H9 (cell line): Measurements from ENCODE around the gene CHD6. TPM values are rescaled to one million over a fixed set of nuclear protein-coding genes. Genes with fewer than 3 reads are reported as not detected.

Experiments used
- DNase-seq: peaks from one replicate; pipeline ENCODE4 v3.0.0-alpha.2; 2017
- H2AFZ ChIP-seq: one replicate; pipeline ENCODE4 v1.6.1; 2013; ENCODE audit warnings: mild to moderate bottlenecking, low read length, control low read depth, moderate library complexity
- H2AK5ac ChIP-seq: 2 replicates; pipeline ENCODE4 v1.6.1; 2013; ENCODE audit warnings: low read length, control low read depth, mixed read lengths; ENCODE audit not compliant: insufficient read length
- H2BK120ac ChIP-seq: one replicate; pipeline ENCODE4 v1.6.1; 2013; ENCODE audit warnings: low read depth, mild to moderate bottlenecking, low read length, control low read depth, inconsistent platforms; ENCODE audit not compliant: poor library complexity, severe bottlenecking
- H2BK12ac ChIP-seq: 2 replicates; pipeline ENCODE4 v1.6.1; 2013; ENCODE audit warnings: low read length, control low read depth, mixed read lengths, low read depth; ENCODE audit not compliant: insufficient read length
- H2BK15ac ChIP-seq: 2 replicates; pipeline ENCODE4 v1.6.1; 2013; ENCODE audit warnings: low read depth, low read length, control low read depth
- H2BK20ac ChIP-seq: one replicate; pipeline ENCODE4 v1.6.1; 2013; ENCODE audit warnings: low read depth, mild to moderate bottlenecking, low read length, control low read depth, inconsistent platforms; ENCODE audit not compliant: poor library complexity, severe bottlenecking
- H2BK5ac ChIP-seq: 2 replicates; pipeline ENCODE4 v1.6.1; 2013; ENCODE audit warnings: low read length, control low read depth, mixed read lengths; ENCODE audit not compliant: insufficient read length
- H3K14ac ChIP-seq: 2 replicates; pipeline ENCODE4 v1.6.1; 2013; ENCODE audit warnings: low read length, control low read depth; ENCODE audit not compliant: insufficient read depth
- H3K18ac ChIP-seq: 2 replicates; pipeline ENCODE4 v1.6.1; 2013; ENCODE audit warnings: low read depth, mild to moderate bottlenecking, mixed read lengths, low read length, control low read depth; ENCODE audit not compliant: insufficient read length
- H3K23ac ChIP-seq: 2 replicates; pipeline ENCODE4 v1.6.1; 2013; ENCODE audit warnings: low read length, control low read depth, mixed read lengths, low read depth; ENCODE audit not compliant: insufficient read length
- H3K23me2 ChIP-seq: 2 replicates; pipeline ENCODE4 v1.6.1; 2013; ENCODE audit warnings: low read depth, mild to moderate bottlenecking, mixed read lengths, low read length, control low read depth; ENCODE audit not compliant: insufficient read length, poor library complexity, severe bottlenecking
- H3K27ac ChIP-seq: 2 replicates; pipeline ENCODE4 v1.5.1; 2013; ENCODE audit warnings: low read length, control low read depth, mixed read lengths, low read depth; ENCODE audit not compliant: insufficient read length
- H3K27me3 ChIP-seq: 2 replicates; pipeline ENCODE4 v1.6.1; 2013; ENCODE audit warnings: low read length, control low read depth, inconsistent platforms; ENCODE audit not compliant: insufficient read depth
- H3K4ac ChIP-seq: 2 replicates; pipeline ENCODE4 v1.6.1; 2013; ENCODE audit warnings: low read depth, mild to moderate bottlenecking, control low read depth, inconsistent platforms, low read length, moderate library complexity
- H3K4me1 ChIP-seq: 2 replicates; pipeline ENCODE4 v1.6.1; 2013; ENCODE audit warnings: low read length, control low read depth, inconsistent platforms; ENCODE audit not compliant: insufficient read depth
- H3K4me2 ChIP-seq: 2 replicates; pipeline ENCODE4 v1.6.1; 2013; ENCODE audit warnings: low read length, control low read depth, mixed read lengths; ENCODE audit not compliant: insufficient read length, insufficient read depth
- H3K56ac ChIP-seq: 2 replicates; pipeline ENCODE4 v1.6.1; 2013; ENCODE audit warnings: low read depth, mild to moderate bottlenecking, mixed read lengths, low read length, control low read depth; ENCODE audit not compliant: insufficient read length
- H3K79me1 ChIP-seq: 2 replicates; pipeline ENCODE4 v1.6.1; 2013; ENCODE audit warnings: low read depth, mild to moderate bottlenecking, moderate library complexity, low read length, control low read depth, inconsistent platforms; ENCODE audit not compliant: insufficient read depth, poor library complexity, severe bottlenecking
- H3K79me2 ChIP-seq: 2 replicates; pipeline ENCODE4 v1.6.1; 2013; ENCODE audit warnings: low read length, control low read depth, inconsistent platforms; ENCODE audit not compliant: insufficient read depth
- H3K9ac ChIP-seq: 2 replicates; pipeline ENCODE4 v1.6.1; 2013; ENCODE audit warnings: low read length, control low read depth, mixed read lengths; ENCODE audit not compliant: insufficient read length; ENCODE audit errors: extremely low read depth
- H3K9me3 ChIP-seq: one replicate; pipeline ENCODE4 v1.6.1; 2013; ENCODE audit warnings: low read depth, low read length, inconsistent platforms; ENCODE audit not compliant: control insufficient read depth
- H3T11ph ChIP-seq: one replicate; pipeline ENCODE4 v1.6.1; 2013; ENCODE audit warnings: mild to moderate bottlenecking, low read length, control low read depth, inconsistent platforms
- H4K20me1 ChIP-seq: one replicate; pipeline ENCODE4 v1.6.1; 2013; ENCODE audit not compliant: control insufficient read depth, insufficient read length, insufficient read depth
- H4K5ac ChIP-seq: 2 replicates; pipeline ENCODE4 v1.6.1; 2013; ENCODE audit warnings: low read depth, mild to moderate bottlenecking, mixed read lengths, low read length, control low read depth; ENCODE audit not compliant: insufficient read length
- H4K8ac ChIP-seq: replicated peaks from 2 replicates; pipeline ENCODE4 v1.6.1; 2013; ENCODE audit warnings: low read length, control low read depth, mixed read lengths, low read depth; ENCODE audit not compliant: insufficient read length
- H4K91ac ChIP-seq: 2 replicates; pipeline ENCODE4 v1.6.1; 2013; ENCODE audit warnings: low read depth, mild to moderate bottlenecking, moderate library complexity, mixed read lengths, low read length, control low read depth; ENCODE audit not compliant: insufficient read length
- H3K27ac Mint-ChIP-seq, 3 experiments: 2 replicates in 2 of 3; 3 replicates in 1 of 3; pipeline ENCODE4 v1.8.0; 2020 to 2021; ENCODE audit warnings: mixed read lengths in 3 of 3, mild to moderate bottlenecking in 1 of 3, moderate library complexity in 1 of 3
- H3K27me3 Mint-ChIP-seq: 2 replicates; pipeline ENCODE4 v1.8.0; 2021; ENCODE audit warnings: low read depth, mild to moderate bottlenecking, moderate library complexity, mixed read lengths
- H3K36me3 Mint-ChIP-seq, 3 experiments: 2 replicates in 2 of 3; 3 replicates in 1 of 3; pipeline ENCODE4 v1.8.0; 2020 to 2021; ENCODE audit warnings: low read depth in 3 of 3, mixed read lengths in 3 of 3; ENCODE audit not compliant: insufficient read depth in 1 of 3
- H3K4me1 Mint-ChIP-seq, 2 experiments: 2 replicates each; pipeline ENCODE4 v1.8.0; 2020; ENCODE audit warnings: mixed read lengths in 2 of 2
- H3K4me3 Mint-ChIP-seq, 2 experiments: 2 replicates in 1 of 2; 3 replicates in 1 of 2; pipeline ENCODE4 v1.8.0; 2020 to 2021; ENCODE audit warnings: mild to moderate bottlenecking in 2 of 2, mixed read lengths in 2 of 2, moderate library complexity in 1 of 2
- H3K9me3 Mint-ChIP-seq, 2 experiments: 2 replicates in 1 of 2; 3 replicates in 1 of 2; pipeline ENCODE4 v1.8.0; 2020; ENCODE audit warnings: mild to moderate bottlenecking in 2 of 2, mixed read lengths in 2 of 2, moderate library complexity in 1 of 2
- CTCF ChIP-seq: fragments of 200-600 bp; sonication (generic); conservative IDR thresholded peaks from 3 replicates; pipeline ENCODE4 v1.8.0; 2021; ENCODE audit warnings: antibody characterized with exemption, mild to moderate bottlenecking
- total RNA-seq: library from RNA; stranded (reverse); gene quantifications from 2 replicates; pipeline ENCODE4 v1.2.1, GENCODE V29; 2021

The CHD6 gene
- total RNA-seq, 1 experiment from 2014 or later: 51.5 TPM

GRCh38 chr20:41353530-41353929 lies 264.6 kb downstream of the CHD6 start:
- Histone ChIP-seq H2BK5ac (no peak overlapping the region), H3K9me3 (no peaks in the 10 kb centered on the region), H4K20me1 (no peaks in the 10 kb centered on the region), H3K27me3 (no peaks in the 10 kb centered on the region), H3K9ac (no peak overlapping the region), H4K91ac (no peak overlapping the region), H2AFZ (no peak overlapping the region), H3K23ac (no peak overlapping the region), H3K27ac (no peak overlapping the region), H3K18ac (no peak overlapping the region), H2BK20ac (no peak overlapping the region), H3K4me1 (no peaks in the 10 kb centered on the region), H3K56ac (no peak overlapping the region), H3K14ac (no peak overlapping the region), H3T11ph (no peak overlapping the region), H2AK5ac (no peak overlapping the region), H4K5ac (no peak overlapping the region), H4K8ac (no peak overlapping the region), H3K4ac (no peak overlapping the region), H3K4me2 (no peak overlapping the region), H3K23me2 (no peaks in the 10 kb centered on the region), H2BK12ac (no peak overlapping the region), H3K79me2 (no peaks in the 10 kb centered on the region), H2BK15ac (no peak overlapping the region), H3K79me1 (no peaks in the 10 kb centered on the region), H2BK120ac (no peak overlapping the region)
- TF ChIP-seq CTCF: no peak
- no peaks in the 10 kb centered on the region for H3K27me3 Mint-ChIP-seq
- no peak overlapping the region for H3K27ac Mint-ChIP-seq
- 0 out of 4 replicates have a peak, but pooled peaks cover 0 to 3% of the 10 kb centered on the region in 2 experiments for H3K4me1 Mint-ChIP-seq
- H3K36me3 Mint-ChIP-seq: peaks cover 0 to 4% (median 0%) of the 10 kb centered on the region in 3 experiments; a peak in 3 of 7 replicates
- no peak for DNase-seq
- no peaks in the 10 kb centered on the region; a peak in 1 of 5 replicates for H3K9me3 Mint-ChIP-seq
- no peak overlapping the region for H3K4me3 Mint-ChIP-seq
